GM21360 (cell line): Measurements from ENCODE around the gene GALM.
"Not testable (repeated sequence)": the region's sequence is repeated elsewhere in the genome, so short reads cannot be mapped to it uniquely, and the experiment has no call there.

Experiments used
- ATAC-seq: cut with Tn5 transposase; IDR thresholded peaks from one replicate; pipeline ENCODE4 v1.9.1; 2021; ENCODE audit warnings: mild to moderate bottlenecking, moderate library complexity; ENCODE audit not compliant: unreplicated experiment

GALM gene

DNA sequence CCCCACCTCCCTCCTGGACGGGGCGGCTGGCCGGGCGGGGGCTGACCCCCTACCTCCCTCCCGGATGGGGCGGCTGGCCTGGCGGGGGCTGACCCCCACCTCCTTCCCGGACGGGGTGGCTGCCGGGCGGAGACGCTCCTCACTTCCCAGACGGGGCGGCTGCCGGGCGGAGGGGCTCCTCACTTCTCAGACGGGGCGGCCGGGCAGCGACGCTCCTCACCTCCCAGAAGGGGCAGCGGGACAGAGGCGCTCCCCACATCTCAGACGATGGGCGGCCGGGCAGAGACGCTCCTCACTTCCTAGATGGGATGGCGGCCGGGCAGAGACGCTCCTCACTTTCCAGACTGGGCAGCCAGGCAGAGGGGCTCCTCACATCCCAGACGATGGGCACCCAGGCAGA is 90.0 kb downstream of the GALM start:
- not testable (repeated sequence) for ATAC-seq

GRCh38 chr2:38763228-38763627 is 97.3 kb downstream of the GALM start:
- ATAC-seq: no peak

DNA sequence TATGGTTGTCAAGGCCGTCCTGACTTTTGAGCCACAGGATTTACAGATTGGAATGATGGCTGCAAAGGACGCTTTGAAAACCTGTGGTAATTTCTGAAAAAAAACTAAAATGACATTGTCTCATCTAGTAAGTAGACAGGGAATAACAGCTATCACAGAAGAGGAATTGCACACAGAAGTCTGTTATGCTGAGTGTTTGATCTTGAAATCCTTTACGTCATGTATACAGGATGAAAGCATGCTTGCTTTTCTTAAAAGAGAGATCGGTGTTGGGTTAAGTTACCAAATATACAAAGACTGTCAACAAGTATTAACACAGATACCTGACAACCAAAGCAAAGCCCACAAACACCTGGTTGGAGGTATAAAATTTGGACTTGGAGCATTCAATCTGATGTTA is 97.8 kb downstream of the GALM start:
- ATAC-seq: no peak

- no peak for ATAC-seq
These were observed 99.2 kb downstream of the GALM start for GRCh38 chr2:38765149-38765548.

GRCh38 chr2:38765551-38765950 is 99.6 kb downstream of the GALM start:
- no peak for ATAC-seq

DNA sequence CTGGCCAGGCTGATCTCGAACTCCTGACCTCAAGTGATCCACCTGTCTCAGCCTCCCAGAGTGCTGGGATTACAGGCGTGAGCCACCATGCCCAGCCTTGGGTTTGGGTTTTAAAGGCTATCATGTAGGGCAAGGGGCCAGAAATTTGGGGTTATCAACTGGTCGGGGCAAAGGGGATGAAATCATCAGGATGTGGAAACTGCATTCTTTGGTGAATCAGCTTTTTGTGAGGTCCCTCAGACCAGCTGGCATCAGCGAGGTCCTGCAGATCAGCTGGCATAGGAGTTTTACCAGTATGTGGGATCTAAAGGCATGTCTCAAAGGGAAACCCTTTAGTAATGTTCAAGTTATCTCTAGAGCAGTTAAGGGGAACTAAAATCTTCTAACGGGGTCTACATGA is 105.7 kb downstream of the GALM start:
- no peak for ATAC-seq

GRCh38 chr2:38775097-38775920 is 109.4 kb downstream of the GALM start:
- ATAC-seq: no peak

GRCh38 chr2:38775921-38776225 is 110.0 kb downstream of the GALM start:
- no peak for ATAC-seq

DNA sequence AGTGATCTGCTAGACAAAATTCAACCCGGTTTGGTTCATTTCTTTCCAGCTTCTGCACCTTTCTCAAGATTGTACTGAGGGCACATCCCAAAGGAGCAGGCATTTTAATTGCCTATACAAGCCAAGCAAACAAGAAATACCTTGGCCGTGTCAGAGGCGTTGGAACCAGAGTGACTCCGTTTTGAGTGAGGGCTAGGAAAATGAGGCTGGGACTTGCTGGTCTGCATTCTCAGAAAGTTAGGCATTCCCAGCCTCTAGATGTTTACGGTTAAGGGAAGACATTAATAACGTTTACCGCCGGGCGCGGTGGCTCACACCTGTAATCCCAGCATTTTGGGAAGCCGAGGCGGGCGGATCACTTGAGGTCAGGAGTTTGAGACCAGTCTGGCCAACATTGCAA is 110.6 kb downstream of the GALM start:
- no peak for ATAC-seq

DNA sequence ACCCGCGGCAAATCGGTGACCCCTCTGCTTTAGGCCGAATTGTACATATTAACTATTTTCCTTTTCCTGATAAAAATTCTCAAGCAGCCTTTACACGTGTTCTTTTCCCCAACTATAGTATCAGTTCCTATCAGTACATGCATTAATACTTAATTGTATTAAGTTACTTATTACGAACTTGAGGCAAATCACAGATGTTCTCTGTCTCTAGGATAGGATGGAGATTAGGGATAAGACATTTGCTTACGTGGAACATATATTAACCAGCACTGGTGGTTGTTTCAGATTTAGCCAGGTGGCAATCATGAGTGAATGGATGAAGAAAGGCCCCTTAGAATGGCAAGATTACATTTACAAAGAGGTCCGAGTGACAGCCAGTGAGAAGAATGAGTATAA is 112.8 kb downstream of the GALM start:
- no peak for ATAC-seq

GRCh38 chr2:38783586-38783985 is 117.7 kb downstream of the GALM start:
- no peak for ATAC-seq
